HUDEP-2 (cell line): ENCODE results near the gene CFAP97.
"Not testable (repeated sequence)": the region's sequence is repeated elsewhere in the genome, so short reads cannot be mapped to it uniquely, and the experiment has no call there.

Source experiments
- DNase-seq, 76 experiments: peaks; one replicate each; lab custom pipeline; 2025; ENCODE audit not compliant: unreplicated experiment in 76 of 76; lab: John Stamatoyannopoulos, UW

Gene CFAP97

GRCh38 chr4:185144601-185145240 lies 59.1 kb downstream of the CFAP97 start:
- no peak for DNase-seq

GRCh38 chr4:185143601-185143969 lies 60.2 kb downstream of the CFAP97 start:
- peak in 5 of 76 experiments; percentile 1 to 37 (median 34) for DNase-seq

- peak in 75 of 76 experiments; percentile 2 to 85 (median 68) for DNase-seq
Measured at GRCh38 chr4:185142912-185143600, 60.7 kb downstream of the CFAP97 start, which contains the start of gene SLC25A4. Gene SLC25A4 (plus strand): TSS chr4:185143266. CDS start chr4:185143373, 107 bp downstream.

- DNase-seq = peak in 2 of 76 experiments; percentile 32 to 35
Measured at GRCh38 chr4:185142564-185142911, 61.3 kb downstream of the CFAP97 start.

- DNase-seq = no peak
Measured at GRCh38 chr4:185141777-185142176, 62.0 kb downstream of the CFAP97 start.

GRCh38 chr4:185139736-185140135 lies 64.1 kb downstream of the CFAP97 start:
- DNase-seq = no peak

- DNase-seq = no peak
Measured at GRCh38 chr4:185138161-185138560, 65.6 kb downstream of the CFAP97 start.

- no peak for DNase-seq
Measured at GRCh38 chr4:185137233-185137925, 66.4 kb downstream of the CFAP97 start.

- peak in 19 of 76 experiments; percentile 2 to 53 (median 27) for DNase-seq
Measured at GRCh38 chr4:185134307-185134869, 69.4 kb downstream of the CFAP97 start.

GRCh38 chr4:185128272-185129119 lies 75.3 kb downstream of the CFAP97 start:
- peak in 2 of 76 experiments; percentile 3 to 4 for DNase-seq

GRCh38 chr4:185127021-185127925 lies 76.5 kb downstream of the CFAP97 start:
- DNase-seq = no peak

- no peak for DNase-seq
Measured at GRCh38 chr4:185124006-185124405, 79.8 kb downstream of the CFAP97 start.

GRCh38 chr4:185122681-185123345 lies 81.0 kb downstream of the CFAP97 start:
- DNase-seq = no peak

- DNase-seq = no peak
Measured at GRCh38 chr4:185120631-185120946, 83.2 kb downstream of the CFAP97 start.

GRCh38 chr4:185119927-185120630 lies 83.7 kb downstream of the CFAP97 start:
- DNase-seq = no peak

GRCh38 chr4:185119467-185119866 lies 84.3 kb downstream of the CFAP97 start:
- not testable (repeated sequence) for DNase-seq

- DNase-seq = no peak
Measured at GRCh38 chr4:185118876-185119275, 84.9 kb downstream of the CFAP97 start.

- peak in 2 of 76 experiments; percentile 6 to 8 for DNase-seq
Measured at GRCh38 chr4:185117300-185117934, 86.4 kb downstream of the CFAP97 start.
